Activated naive CD8-positive, alpha-beta T cell treated with anti-CD3 and anti-CD28 coated beads, Interleukin-2, amount 50 U/mL, for 24 hours (primary cell): Measurements from ENCODE around the gene GPR63.

Experiments
- ATAC-seq: fragments of 150-1000 bp; cut with Tn5 transposase; one replicate; pipeline ENCODE4 v1.10.0; 2021
- DNase-seq: peaks from one replicate; pipeline ENCODE4 v3.0.0; 2021
- H3K27ac Mint-ChIP-seq: one replicate; pipeline ENCODE4 v1.8.0; 2021; ENCODE audit warnings: mild to moderate bottlenecking, mixed read lengths
- H3K27me3 Mint-ChIP-seq: one replicate; pipeline ENCODE4 v1.8.0; 2021; ENCODE audit warnings: mixed read lengths
- H3K36me3 Mint-ChIP-seq: one replicate; pipeline ENCODE4 v1.8.0; 2021; ENCODE audit warnings: low read depth, mixed read lengths
- H3K4me1 Mint-ChIP-seq: one replicate; pipeline ENCODE4 v1.8.0; 2021; ENCODE audit warnings: mixed read lengths
- H3K4me3 Mint-ChIP-seq: one replicate; pipeline ENCODE4 v1.8.0; 2021; ENCODE audit warnings: mild to moderate bottlenecking, moderate library complexity, mixed read lengths
- H3K9me3 Mint-ChIP-seq: one replicate; pipeline ENCODE4 v1.8.0; 2021; ENCODE audit warnings: mixed read lengths

The GPR63 gene

DNA sequence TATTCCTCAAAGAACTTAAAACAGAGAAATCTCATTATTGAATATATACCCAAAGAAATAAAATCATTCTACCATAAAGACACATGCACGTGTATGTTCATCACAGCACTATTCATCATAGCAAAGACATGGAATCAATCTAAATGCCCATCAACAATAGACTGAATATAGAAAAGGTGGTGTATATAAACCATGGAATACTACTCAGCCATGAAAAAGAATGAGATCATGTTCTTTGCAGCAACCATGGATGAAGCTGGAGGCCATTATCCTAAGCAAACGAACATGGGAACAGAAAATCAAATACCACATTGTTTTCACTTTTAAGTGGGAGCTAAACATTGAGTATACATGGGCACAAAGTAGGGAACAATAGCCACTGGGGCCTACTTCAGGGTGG is 12.3 kb upstream of the GPR63 start:
- H3K27ac Mint-ChIP-seq, result no peak overlapping the region
- H3K36me3 Mint-ChIP-seq, result no peaks in the 10 kb centered on the region
- H3K9me3 Mint-ChIP-seq, result peaks cover 20% of the 10 kb centered on the region
- H3K4me1 Mint-ChIP-seq, result no peaks in the 10 kb centered on the region
- H3K4me3 Mint-ChIP-seq, result no peak overlapping the region
- peaks cover 14% of the 10 kb centered on the region for H3K27me3 Mint-ChIP-seq
- ATAC-seq (no peak), DNase-seq (no peak)

DNA sequence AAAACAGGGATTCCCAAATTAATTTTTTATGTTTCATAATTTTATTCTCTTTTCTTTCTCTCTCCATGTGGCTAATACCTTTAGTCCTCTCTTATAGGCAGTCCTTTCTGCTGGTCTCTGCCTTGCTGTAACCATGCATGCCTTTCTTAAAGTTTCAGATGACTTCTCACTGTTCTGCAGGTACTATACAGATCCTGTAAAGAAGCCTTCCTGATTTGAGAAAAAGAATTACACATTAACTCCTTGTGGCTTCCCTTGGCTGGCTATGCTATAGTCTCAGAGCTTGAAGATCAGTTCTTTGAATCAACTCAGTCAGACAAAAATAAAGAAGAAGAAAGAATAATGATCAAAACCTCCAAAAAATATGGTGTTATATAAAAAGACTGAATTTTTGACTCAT is 7.3 kb upstream of the GPR63 start:
- DNase-seq (no peak), ATAC-seq (no peak)
- Mint-ChIP-seq H3K27me3 (peaks cover 21% of the 10 kb centered on the region), H3K27ac (no peak overlapping the region), H3K4me3 (no peak overlapping the region), H3K9me3 (peaks cover 27% of the 10 kb centered on the region), H3K36me3 (no peaks in the 10 kb centered on the region), H3K4me1 (no peaks in the 10 kb centered on the region)

DNA sequence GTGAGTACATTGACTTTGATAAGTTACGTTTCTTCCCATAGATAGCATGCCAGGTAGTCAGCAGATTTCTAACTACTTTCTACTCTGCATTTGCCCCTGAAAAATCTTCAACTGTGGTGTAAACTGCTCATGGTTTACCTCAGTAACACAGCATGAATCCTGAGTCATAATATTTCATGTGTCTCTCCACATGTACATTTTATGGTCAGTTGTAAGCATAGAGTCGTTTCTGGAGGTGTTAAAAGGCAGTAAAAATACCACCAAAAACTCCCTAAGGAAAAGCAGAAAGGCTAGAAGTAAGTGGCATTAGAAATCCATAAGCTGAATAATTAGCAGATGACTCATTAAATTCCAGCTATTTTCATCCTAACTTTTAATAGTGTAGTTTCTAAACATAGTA is 4.1 kb upstream of the GPR63 start:
- no peak for ATAC-seq
- H3K4me3 Mint-ChIP-seq, result no peak overlapping the region
- peaks cover 37% of the 10 kb centered on the region for H3K27me3 Mint-ChIP-seq
- H3K9me3 Mint-ChIP-seq, result peaks cover 18% of the 10 kb centered on the region
- H3K27ac Mint-ChIP-seq, result no peak overlapping the region
- no peak for DNase-seq
- H3K4me1 Mint-ChIP-seq, result peaks cover 10% of the 10 kb centered on the region
- no peaks in the 10 kb centered on the region for H3K36me3 Mint-ChIP-seq

DNA sequence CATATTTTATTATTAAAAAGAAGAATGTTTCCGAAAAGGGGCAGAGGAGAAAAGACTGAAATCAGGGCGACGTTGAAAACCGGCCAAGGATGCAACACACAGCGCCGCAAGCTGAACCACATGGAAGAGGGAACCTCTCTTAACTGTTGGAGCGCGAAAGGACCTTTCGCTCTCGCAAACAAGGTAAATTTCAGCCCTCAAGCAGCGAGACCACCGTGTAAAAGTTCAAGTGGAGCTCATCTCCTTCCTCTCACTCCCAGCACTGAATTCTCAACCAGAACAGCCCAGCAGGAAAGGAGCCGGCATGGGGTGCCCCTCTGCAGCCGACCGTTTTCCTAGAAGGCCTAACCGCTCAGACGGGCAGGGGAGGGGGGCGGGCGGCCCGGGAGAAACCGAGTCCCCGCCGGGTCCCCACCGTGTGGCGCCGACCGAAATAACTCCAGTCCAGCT is 621 bp downstream of the GPR63 start:
- peak overlapping the region; percentile 47 for H3K27ac Mint-ChIP-seq

DNA sequence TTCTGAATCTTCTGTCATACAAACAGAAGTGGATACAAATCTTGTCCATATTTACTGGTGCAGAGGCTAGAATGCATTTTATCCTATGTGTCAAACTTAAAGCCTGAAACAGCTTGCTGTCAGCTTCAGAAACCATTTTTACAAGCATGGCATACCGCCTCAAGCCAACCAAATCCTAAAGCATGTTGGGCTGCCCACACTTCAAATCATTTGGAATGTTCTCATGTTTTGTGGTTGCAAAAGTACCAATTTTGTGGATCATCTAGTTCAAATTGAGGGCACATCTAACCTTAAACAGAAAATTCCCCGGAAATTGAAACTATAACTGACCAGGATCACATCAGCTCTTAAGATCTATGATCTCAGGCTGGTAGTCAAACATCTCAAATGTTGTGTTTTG is 3.2 kb downstream of the GPR63 start:
- H3K4me1 Mint-ChIP-seq, result peaks cover 14% of the 10 kb centered on the region
- no peak overlapping the region for H3K27ac Mint-ChIP-seq
- peaks cover 41% of the 10 kb centered on the region for H3K27me3 Mint-ChIP-seq
- no peaks in the 10 kb centered on the region for H3K9me3 Mint-ChIP-seq
- ATAC-seq (no peak), DNase-seq (no peak)
- H3K36me3 Mint-ChIP-seq, result no peaks in the 10 kb centered on the region
- no peak overlapping the region for H3K4me3 Mint-ChIP-seq

More for the DNA sequence above, 621 bp downstream of the GPR63 start:
- ATAC-seq, result peak; percentile 6
- H3K9me3 Mint-ChIP-seq, result no peaks in the 10 kb centered on the region
- peaks cover 44% of the 10 kb centered on the region for H3K27me3 Mint-ChIP-seq
- H3K36me3 Mint-ChIP-seq, result no peaks in the 10 kb centered on the region
- peak overlapping the region; percentile 85 for H3K4me3 Mint-ChIP-seq
- peak; percentile 4 for DNase-seq
- peaks cover 14% of the 10 kb centered on the region for H3K4me1 Mint-ChIP-seq

DNA sequence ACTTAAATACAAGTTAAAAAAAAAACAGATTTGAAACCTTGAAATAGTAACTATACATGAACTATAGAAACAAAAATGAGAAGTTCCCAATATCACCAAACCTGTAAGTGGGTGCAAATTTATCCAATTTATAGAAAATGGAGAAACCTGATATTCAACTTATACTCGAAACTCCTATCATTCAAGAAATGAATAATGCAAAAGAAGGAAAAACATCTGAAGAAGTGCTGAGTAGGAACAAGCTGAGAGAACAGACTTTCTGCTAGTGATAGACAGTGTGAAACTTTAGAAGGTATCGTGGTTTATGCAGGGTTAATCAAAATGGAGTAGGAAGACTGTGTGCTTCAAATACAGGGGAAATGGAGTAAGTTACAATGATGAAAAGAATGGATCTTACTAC is 4.5 kb downstream of the GPR63 start:
- ATAC-seq (no peak), DNase-seq (no peak)
- Mint-ChIP-seq H3K36me3 (no peaks in the 10 kb centered on the region), H3K27me3 (peaks cover 28% of the 10 kb centered on the region), H3K4me1 (peaks cover 9% of the 10 kb centered on the region), H3K9me3 (no peaks in the 10 kb centered on the region), H3K4me3 (no peak overlapping the region), H3K27ac (no peak overlapping the region)

DNA sequence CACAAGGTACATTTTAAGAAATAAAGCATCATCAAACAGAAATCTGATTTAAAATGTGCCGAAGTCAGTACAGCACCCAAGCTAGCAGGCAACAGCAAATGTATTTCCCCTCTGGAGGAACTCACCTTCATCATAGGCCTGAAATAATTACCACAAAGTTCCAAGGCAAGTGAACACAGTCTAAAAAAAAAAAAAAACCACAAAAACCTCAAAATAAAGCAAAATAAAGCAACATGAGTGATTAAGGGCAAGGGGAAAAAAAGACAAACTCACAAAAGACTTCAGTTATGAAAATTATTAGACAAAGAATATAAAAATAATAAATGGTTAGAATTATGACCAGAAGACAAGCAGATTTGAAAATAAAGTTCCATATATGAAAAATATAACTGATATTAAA is 10.4 kb downstream of the GPR63 start:
- DNase-seq (no peak), ATAC-seq (no peak)
- H3K9me3 Mint-ChIP-seq, result no peaks in the 10 kb centered on the region
- H3K4me1 Mint-ChIP-seq, result peaks cover 3% of the 10 kb centered on the region
- no peaks in the 10 kb centered on the region for H3K36me3 Mint-ChIP-seq
- H3K27me3 Mint-ChIP-seq, result peaks cover 1% of the 10 kb centered on the region
- H3K4me3 Mint-ChIP-seq, result no peak overlapping the region
- no peak overlapping the region for H3K27ac Mint-ChIP-seq

DNA sequence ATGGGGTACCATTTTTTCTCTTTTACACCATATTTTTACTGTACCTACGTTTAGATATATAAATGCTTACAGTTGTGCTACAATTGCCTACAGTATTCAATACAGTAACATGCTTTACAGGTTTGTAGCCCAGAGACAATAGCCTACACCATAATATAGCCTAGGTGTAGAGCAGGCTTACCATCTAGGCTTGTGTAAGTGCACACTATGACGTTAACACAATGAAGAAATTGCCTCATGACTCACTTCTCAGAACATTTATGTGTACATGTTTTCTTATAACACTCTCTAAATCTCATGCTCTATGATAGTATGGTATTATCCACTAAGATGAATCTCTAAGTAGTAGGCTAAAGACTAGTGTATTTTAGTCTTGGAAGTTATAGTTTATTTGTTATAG is 13.5 kb downstream of the GPR63 start:
- DNase-seq (no peak), ATAC-seq (no peak)
- Mint-ChIP-seq H3K27me3 (no peaks in the 10 kb centered on the region), H3K4me1 (peaks cover 7% of the 10 kb centered on the region), H3K27ac (no peak overlapping the region), H3K36me3 (peaks cover under 1% of the 10 kb centered on the region), H3K9me3 (no peaks in the 10 kb centered on the region), H3K4me3 (no peak overlapping the region)

DNA sequence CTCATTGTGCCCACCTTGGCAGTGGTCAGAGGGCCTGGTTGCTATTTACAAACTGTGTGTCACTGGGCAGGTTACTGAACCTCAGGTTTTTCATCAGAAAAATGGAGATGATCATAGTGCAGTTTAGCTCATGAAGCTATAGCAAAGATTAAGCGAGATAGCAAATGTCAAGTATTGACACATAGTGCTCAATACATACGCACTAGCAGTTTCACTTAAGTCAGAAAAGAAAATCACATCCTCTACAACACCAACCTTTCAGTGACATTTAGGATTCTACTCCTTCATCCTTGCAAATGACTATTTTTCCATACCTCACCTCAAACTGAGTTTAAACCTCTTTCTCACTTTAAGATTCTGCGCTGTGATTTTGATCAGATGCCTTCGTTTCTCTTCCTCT is 16.2 kb downstream of the GPR63 start:
- Mint-ChIP-seq H3K27me3 (no peaks in the 10 kb centered on the region), H3K36me3 (peaks cover 2% of the 10 kb centered on the region), H3K9me3 (no peaks in the 10 kb centered on the region), H3K4me1 (peaks cover 4% of the 10 kb centered on the region), H3K27ac (no peak overlapping the region), H3K4me3 (no peak overlapping the region)
- ATAC-seq, result peak; percentile 80
- no peak for DNase-seq

DNA sequence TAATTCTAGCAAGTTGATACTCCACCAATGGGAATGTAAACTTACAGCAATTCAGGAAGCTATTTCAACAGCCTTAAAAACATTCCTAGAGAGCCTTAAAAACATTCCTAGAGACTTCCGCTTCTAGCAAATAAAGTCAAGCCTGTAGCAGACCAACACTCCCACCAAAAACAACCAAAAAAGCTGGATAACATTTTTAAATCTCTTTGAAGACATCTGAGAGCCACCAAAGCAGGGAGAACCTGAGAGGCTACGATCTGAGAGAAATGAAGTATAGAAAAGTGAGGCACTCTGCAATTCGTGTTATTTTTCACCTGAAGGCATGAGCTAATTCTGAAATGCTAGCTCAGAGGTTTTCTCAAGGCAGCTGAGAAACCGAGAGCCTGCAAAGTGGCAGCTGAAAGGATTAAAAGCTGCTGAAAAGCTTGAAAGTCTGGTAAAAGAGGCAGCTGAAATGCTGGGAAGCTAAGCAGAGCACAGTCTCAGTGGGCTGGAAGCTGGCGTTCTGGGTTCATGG is 20.9 kb downstream of the GPR63 start:
- H3K36me3 Mint-ChIP-seq, result peaks cover 2% of the 10 kb centered on the region
- H3K9me3 Mint-ChIP-seq, result no peaks in the 10 kb centered on the region
- no peak for ATAC-seq
- no peak for DNase-seq
- H3K4me3 Mint-ChIP-seq, result no peak overlapping the region
- peaks cover 9% of the 10 kb centered on the region for H3K4me1 Mint-ChIP-seq
- no peak overlapping the region for H3K27ac Mint-ChIP-seq
- H3K27me3 Mint-ChIP-seq, result peaks cover 3% of the 10 kb centered on the region

DNA sequence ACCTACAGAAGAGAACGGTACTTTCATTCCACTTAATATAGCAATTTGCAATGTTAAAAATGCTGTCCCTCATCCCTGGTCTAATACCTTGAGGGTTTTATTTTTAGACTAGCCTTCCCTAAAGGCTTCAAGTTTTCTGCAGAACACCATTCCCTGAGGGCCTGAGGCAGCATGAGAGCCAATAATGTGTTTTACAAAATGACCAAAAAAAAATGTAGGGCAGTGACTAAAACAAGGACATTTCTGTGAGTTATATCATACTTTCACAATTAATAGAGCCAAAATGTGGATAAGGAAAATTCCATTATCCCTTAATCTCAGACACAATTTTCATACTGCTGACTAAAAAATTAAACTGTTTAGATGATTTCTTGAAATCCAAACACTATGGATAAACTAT is 22.7 kb downstream of the GPR63 start:
- DNase-seq, result no peak
- Mint-ChIP-seq H3K36me3 (peaks cover 2% of the 10 kb centered on the region), H3K27ac (no peak overlapping the region), H3K27me3 (peaks cover 3% of the 10 kb centered on the region), H3K4me3 (no peak overlapping the region), H3K9me3 (no peaks in the 10 kb centered on the region), H3K4me1 (peaks cover 4% of the 10 kb centered on the region)
- no peak for ATAC-seq

DNA sequence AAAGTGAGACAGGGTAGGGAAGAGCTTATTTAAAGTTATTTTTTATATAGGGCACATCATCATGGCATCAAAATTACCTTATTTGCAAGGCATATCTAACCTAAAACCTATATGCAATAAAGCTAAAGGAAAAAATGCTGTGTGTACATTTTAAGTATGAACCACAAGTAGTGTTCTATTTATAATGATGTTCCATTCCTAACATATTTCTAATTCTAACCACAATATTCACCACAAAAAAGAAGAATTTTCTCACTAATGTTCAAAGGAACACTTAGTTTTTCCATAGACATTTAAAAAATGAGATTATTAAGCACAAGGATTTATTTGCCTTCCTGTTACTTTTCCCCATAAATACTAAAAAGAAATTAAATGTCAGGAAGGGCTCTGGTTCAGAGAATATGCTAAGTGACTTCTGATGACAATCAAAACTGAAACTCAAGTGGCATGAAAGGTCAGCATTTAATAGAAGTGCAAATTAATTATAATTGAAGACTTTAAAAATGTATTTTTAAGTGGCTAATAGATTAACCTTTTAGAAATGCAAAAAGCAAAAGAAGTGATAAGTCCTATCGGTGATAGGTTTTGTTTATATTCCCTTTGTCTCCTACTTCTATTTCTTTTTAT is 25.1 kb downstream of the GPR63 start:
- ATAC-seq, result no peak

DNA sequence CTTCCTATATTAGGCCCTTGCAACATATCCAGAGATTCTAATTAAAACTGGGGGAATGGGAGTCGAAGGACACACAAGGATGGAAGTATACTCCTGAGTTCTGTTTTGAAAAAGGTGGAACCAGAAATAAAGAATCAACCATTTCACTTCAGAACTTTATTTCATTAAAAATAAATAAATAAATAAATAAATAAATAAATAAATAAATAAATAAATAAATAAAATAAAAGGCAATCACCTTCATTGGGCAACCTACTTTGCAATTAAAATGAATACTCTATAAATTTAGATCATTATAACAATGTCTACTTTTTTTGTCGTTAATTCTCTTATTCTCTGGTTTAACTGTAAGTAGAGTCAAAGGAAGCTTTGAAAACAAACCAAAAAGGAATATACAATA is 25.6 kb downstream of the GPR63 start:
- H3K4me3 Mint-ChIP-seq, result no peak overlapping the region
- H3K9me3 Mint-ChIP-seq, result no peaks in the 10 kb centered on the region
- no peak for ATAC-seq
- no peaks in the 10 kb centered on the region for H3K36me3 Mint-ChIP-seq
- H3K27me3 Mint-ChIP-seq, result peaks cover 3% of the 10 kb centered on the region
- H3K4me1 Mint-ChIP-seq, result peaks cover 7% of the 10 kb centered on the region
- no peak overlapping the region for H3K27ac Mint-ChIP-seq
- DNase-seq, result no peak

More for the DNA sequence above, 25.1 kb downstream of the GPR63 start:
- Mint-ChIP-seq H3K27ac (no peak overlapping the region), H3K4me1 (peaks cover 7% of the 10 kb centered on the region), H3K27me3 (peaks cover 3% of the 10 kb centered on the region), H3K4me3 (no peak overlapping the region), H3K9me3 (no peaks in the 10 kb centered on the region), H3K36me3 (no peaks in the 10 kb centered on the region)
- DNase-seq, result no peak

DNA sequence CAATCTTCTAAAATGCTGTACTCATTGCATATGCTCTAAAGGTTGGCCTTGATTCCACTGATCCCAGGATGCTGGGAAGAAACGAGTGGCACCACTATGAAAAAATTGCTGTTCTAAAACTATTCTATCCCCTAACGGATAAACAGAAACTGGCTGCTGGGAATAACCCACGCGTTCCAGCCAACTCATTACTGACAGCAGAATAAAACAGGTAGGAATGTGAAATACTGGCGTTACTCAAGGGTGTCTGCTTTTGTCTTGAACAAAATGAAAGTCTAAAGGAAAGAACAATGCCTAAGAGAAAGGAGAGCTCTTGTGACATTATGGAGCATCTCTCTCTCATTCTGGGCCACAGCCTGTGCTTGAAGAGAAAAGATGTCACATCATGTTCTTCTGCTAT is 26.1 kb downstream of the GPR63 start:
- ATAC-seq (no peak), DNase-seq (no peak)
- Mint-ChIP-seq H3K9me3 (no peaks in the 10 kb centered on the region), H3K27me3 (peaks cover 3% of the 10 kb centered on the region), H3K36me3 (no peaks in the 10 kb centered on the region), H3K4me3 (no peak overlapping the region), H3K27ac (no peak overlapping the region), H3K4me1 (peaks cover 7% of the 10 kb centered on the region)

DNA sequence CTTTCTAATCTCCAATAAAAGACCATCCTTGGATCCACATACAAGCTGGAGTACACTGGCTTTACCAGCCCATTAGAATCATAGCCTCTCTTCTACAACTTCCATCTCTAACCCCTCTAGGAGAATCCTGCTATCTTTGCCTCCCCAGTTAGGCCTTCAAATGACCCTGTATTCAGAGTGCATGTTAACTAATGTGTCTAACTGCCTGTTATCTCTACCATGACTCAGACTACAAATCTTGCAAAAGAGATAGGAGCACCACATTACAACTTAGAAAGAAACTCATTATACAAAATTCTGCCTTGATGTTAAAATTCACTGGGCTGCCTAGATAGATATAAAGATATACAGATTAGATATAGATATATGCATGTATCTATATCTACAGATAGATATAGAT is 28.2 kb downstream of the GPR63 start:
- ATAC-seq (no peak), DNase-seq (no peak)
- peaks cover 3% of the 10 kb centered on the region for H3K27me3 Mint-ChIP-seq
- no peak overlapping the region for H3K27ac Mint-ChIP-seq
- H3K9me3 Mint-ChIP-seq, result no peaks in the 10 kb centered on the region
- no peaks in the 10 kb centered on the region for H3K36me3 Mint-ChIP-seq
- H3K4me3 Mint-ChIP-seq, result no peak overlapping the region
- H3K4me1 Mint-ChIP-seq, result peaks cover 7% of the 10 kb centered on the region

DNA sequence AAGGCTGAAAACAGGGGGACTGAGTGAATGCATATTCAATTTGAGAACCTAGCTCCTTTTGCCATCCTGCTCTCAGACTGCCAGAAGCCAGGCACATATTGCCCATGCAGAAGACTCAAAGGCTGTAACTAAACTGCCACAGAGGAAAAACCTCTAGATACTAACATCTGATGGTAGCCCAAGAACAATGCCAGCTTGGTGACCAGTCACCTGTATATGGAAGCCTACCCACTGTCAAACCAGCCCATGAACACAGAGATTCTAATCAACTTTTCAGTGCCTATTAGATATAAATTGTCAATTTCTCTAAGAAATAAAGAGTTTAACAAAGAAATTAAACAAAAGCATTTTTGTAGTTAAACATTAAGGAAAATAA is 34.2 kb downstream of the GPR63 start:
- Mint-ChIP-seq H3K9me3 (no peaks in the 10 kb centered on the region), H3K36me3 (no peaks in the 10 kb centered on the region), H3K27ac (no peak overlapping the region), H3K4me1 (no peaks in the 10 kb centered on the region), H3K27me3 (no peaks in the 10 kb centered on the region), H3K4me3 (no peak overlapping the region)
- ATAC-seq, result no peak
- no peak for DNase-seq
